H1 (cell line): ENCODE results near the gene ATXN2. TPM values are rescaled to one million over a fixed set of nuclear protein-coding genes. Genes with fewer than 3 reads are reported as not detected.

Experiments
- CTCF ChIA-PET: fragments of 300-600 bp; sonication (Branson Sonifier 250); formaldehyde crosslinking; loops from one replicate; lab custom pipeline; 2021; ENCODE audit not compliant: partially characterized antibody; lab: Charles Lee
- POLR2A ChIA-PET: fragments of 300-600 bp; sonication (Branson Sonifier 250); formaldehyde crosslinking; loops from one replicate; lab custom pipeline; 2021; ENCODE audit warnings: inconsistent platforms; ENCODE audit not compliant: partially characterized antibody; lab: Charles Lee
- DNase-seq, 2 experiments: peaks; one replicate each; pipeline versions ENCODE4 v3.0.0 to v3.0.0-alpha.2; 2010 to 2022; ENCODE audit warnings: low spot score in 2 of 2, low read depth in 1 of 2, mixed read lengths in 1 of 2
- FAIRE-seq: peaks from 2 replicates; lab custom pipeline; 2011; peaks lifted over from hg19 to GRCh38; lab: Jason Lieb, UNC
- H2AFZ ChIP-seq: 2 replicates; pipeline ENCODE4 v1.8.1; 2012; ENCODE audit warnings: low read length, inconsistent platforms
- H2AK5ac ChIP-seq: 2 replicates; pipeline ENCODE4 v1.6.1; 2013; ENCODE audit warnings: low read depth, low read length
- H2BK120ac ChIP-seq: replicated peaks from 2 replicates; pipeline ENCODE3; 2013; ENCODE audit warnings: low read depth, low read length, inconsistent platforms
- H2BK12ac ChIP-seq: 2 replicates; pipeline ENCODE4 v1.6.1; 2013; ENCODE audit warnings: low read depth, low read length
- H2BK15ac ChIP-seq: 2 replicates; pipeline ENCODE4 v1.6.1; 2013; ENCODE audit warnings: low read length
- H2BK20ac ChIP-seq: 2 replicates; pipeline ENCODE4 v1.6.1; 2013; ENCODE audit warnings: low read length
- H2BK5ac ChIP-seq: 2 replicates; pipeline ENCODE4 v1.6.1; 2013; ENCODE audit warnings: low read depth, low read length
- H3K14ac ChIP-seq: 2 replicates; pipeline ENCODE4 v1.6.1; 2013; ENCODE audit warnings: inconsistent platforms; ENCODE audit not compliant: insufficient read length
- H3K18ac ChIP-seq: 2 replicates; pipeline ENCODE4 v1.6.1; 2013; ENCODE audit warnings: low read length; ENCODE audit errors: extremely low read depth
- H3K23ac ChIP-seq: 2 replicates; pipeline ENCODE4 v1.6.1; 2013; ENCODE audit warnings: inconsistent platforms; ENCODE audit not compliant: insufficient read length
- H3K23me2 ChIP-seq: 2 replicates; pipeline ENCODE4 v1.6.1; 2013; ENCODE audit warnings: low read depth, low read length
- H3K27ac ChIP-seq: 2 replicates; pipeline ENCODE4 v1.6.1; 2011; ENCODE audit warnings: low read depth, low read length, inconsistent platforms
- H3K27me3 ChIP-seq, 4 experiments: replicated peaks in 1 of 4; 1 replicate in 1 of 4; 2 replicates in 3 of 4; pipeline versions ENCODE4 v1.6.1 to v1.8.1; 2011 to 2013; ENCODE audit warnings: low read length in 3 of 4, mild to moderate bottlenecking in 3 of 4, inconsistent platforms in 2 of 4, mixed read lengths in 2 of 4, moderate library complexity in 1 of 4; ENCODE audit not compliant: control insufficient read depth in 3 of 4, insufficient read depth in 3 of 4; ENCODE audit errors: extremely low read depth in 1 of 4
- H3K36me3 ChIP-seq, 4 experiments: 2 replicates each; pipeline versions ENCODE4 v1.6.1 to v1.8.1; 2011 to 2013; ENCODE audit warnings: mild to moderate bottlenecking in 4 of 4, low read length in 3 of 4, moderate library complexity in 2 of 4, control low read depth in 1 of 4, inconsistent platforms in 1 of 4; ENCODE audit not compliant: insufficient read depth in 4 of 4, control insufficient read depth in 2 of 4
- H3K4ac ChIP-seq: replicated peaks from 2 replicates; pipeline ENCODE3; 2013; ENCODE audit warnings: low read length, low read depth, mixed read lengths, inconsistent platforms; ENCODE audit not compliant: insufficient read length
- H3K4me1 ChIP-seq, 4 experiments: replicated peaks in 1 of 4; 1 replicate in 1 of 4; 2 replicates in 3 of 4; pipeline versions ENCODE4 v1.6.1 to v1.8.1; 2011 to 2013; ENCODE audit warnings: low read length in 3 of 4, inconsistent platforms in 2 of 4, mixed read lengths in 1 of 4; ENCODE audit not compliant: insufficient read depth in 4 of 4, control insufficient read depth in 3 of 4
- H3K4me2 ChIP-seq, 2 experiments: 2 replicates each; pipeline versions ENCODE4 v1.6.1 to v1.8.1; 2011 to 2013; ENCODE audit warnings: low read depth in 2 of 2, low read length in 2 of 2, control low read depth in 1 of 2, inconsistent platforms in 1 of 2, mild to moderate bottlenecking in 1 of 2; ENCODE audit not compliant: insufficient read depth in 1 of 2
- H3K4me3 ChIP-seq, 4 experiments: fragments of 200-600, 300-600 bp in 1 of 4; sonication (generic), shearing (Covaris generic), sonication (Bioruptor Twin) in 1 of 4; 2 replicates each; pipeline versions ENCODE4 v1.5.1 to v1.8.1; 2011 to 2016; ENCODE audit warnings: low read length in 4 of 4, low read depth in 3 of 4, control low read depth in 2 of 4, inconsistent platforms in 2 of 4, mild to moderate bottlenecking in 2 of 4, mixed read lengths in 1 of 4, moderate library complexity in 1 of 4; ENCODE audit not compliant: insufficient read depth in 2 of 4; ENCODE audit errors: extremely low read depth in 1 of 4
- H3K56ac ChIP-seq: replicated peaks from 2 replicates; pipeline ENCODE3; 2013; ENCODE audit warnings: low read depth, mild to moderate bottlenecking, mixed read lengths, low read length, inconsistent platforms; ENCODE audit not compliant: insufficient read length
- H3K79me1 ChIP-seq: 2 replicates; pipeline ENCODE4 v1.6.1; 2013; ENCODE audit warnings: low read depth, low read length, control low read depth
- H3K79me2 ChIP-seq, 2 experiments: 2 replicates each; pipeline versions ENCODE4 v1.6.1 to v1.8.1; 2012 to 2013; ENCODE audit warnings: low read length in 2 of 2, mild to moderate bottlenecking in 2 of 2, inconsistent platforms in 1 of 2; ENCODE audit not compliant: insufficient read depth in 2 of 2, control insufficient read depth in 1 of 2
- H3K9ac ChIP-seq, 4 experiments: replicated peaks in 1 of 4; 1 replicate in 1 of 4; 2 replicates in 3 of 4; pipeline versions ENCODE4 v1.6.1 to v1.8.1; 2011 to 2013; ENCODE audit warnings: low read depth in 3 of 4, low read length in 3 of 4, control low read depth in 2 of 4, mild to moderate bottlenecking in 2 of 4, moderate library complexity in 2 of 4, inconsistent platforms in 1 of 4; ENCODE audit errors: extremely low read depth in 1 of 4
- H3K9me3 ChIP-seq, 2 experiments: 2 replicates each; pipeline versions ENCODE4 v1.6.1 to v1.8.1; 2012 to 2013; ENCODE audit warnings: mild to moderate bottlenecking in 2 of 2, moderate library complexity in 2 of 2, control low read depth in 1 of 2, inconsistent platforms in 1 of 2, low read depth in 1 of 2, low read length in 1 of 2, mixed read lengths in 1 of 2; ENCODE audit not compliant: insufficient read depth in 2 of 2
- H4K20me1 ChIP-seq, 2 experiments: replicated peaks in 1 of 2; 2 replicates each; pipeline versions ENCODE3 to v1.8.1; 2011 to 2013; ENCODE audit warnings: inconsistent platforms in 2 of 2, low read length in 2 of 2, mild to moderate bottlenecking in 1 of 2; ENCODE audit not compliant: insufficient read depth in 2 of 2, control insufficient read depth in 1 of 2
- H4K5ac ChIP-seq: 2 replicates; pipeline ENCODE4 v1.6.1; 2013; ENCODE audit warnings: low read length, low read depth, mixed read lengths, inconsistent platforms; ENCODE audit not compliant: insufficient read length
- H4K8ac ChIP-seq: 2 replicates; pipeline ENCODE4 v1.8.0; 2013; ENCODE audit warnings: mild to moderate bottlenecking, moderate library complexity, low read length, inconsistent platforms; ENCODE audit not compliant: insufficient read depth; ENCODE audit errors: extremely low read depth
- H4K91ac ChIP-seq: replicated peaks from 2 replicates; pipeline ENCODE3; 2013; ENCODE audit warnings: low read length, mixed read lengths, inconsistent platforms; ENCODE audit not compliant: insufficient read length
- EP300 ChIP-seq, 2 experiments: IDR thresholded peaks; 1 replicate in 1 of 2; 2 replicates in 1 of 2; pipeline ENCODE4 v1.6.1; 2011 to 2012; ENCODE audit warnings: low read depth in 2 of 2, low read length in 2 of 2, mild to moderate bottlenecking in 2 of 2, borderline replicate concordance in 1 of 2, inconsistent platforms in 1 of 2, moderate library complexity in 1 of 2
- JUN ChIP-seq: IDR thresholded peaks from 2 replicates; pipeline ENCODE4 v1.6.1; 2011; ENCODE audit warnings: low read depth, mild to moderate bottlenecking, improper control_type of control experiment, low read length
- NRF1 ChIP-seq: IDR thresholded peaks from 2 replicates; pipeline ENCODE4 v1.6.1; 2011; ENCODE audit warnings: mild to moderate bottlenecking, low read depth, low read length, improper control_type of control experiment
- TBP ChIP-seq: IDR thresholded peaks from 2 replicates; pipeline ENCODE4 v1.6.1; 2011; ENCODE audit warnings: low read depth, low read length, improper control_type of control experiment
- WGBS, 2 experiments: shearing (Covaris generic) in 1 of 2; methylation state at CpG; one replicate each; pipeline versions ENCODE4 v1.1.6 to v1.1.7; 2013 to 2015; ENCODE audit warnings: low lambda C conversion rate in 2 of 2, mixed read lengths in 2 of 2, inconsistent platforms in 1 of 2, low coverage in 1 of 2, missing lambda C conversion rate in 1 of 2; ENCODE audit not compliant: insufficient replicate concordance in 2 of 2, insufficient coverage in 1 of 2, insufficient read length in 1 of 2; ENCODE audit errors: extremely low coverage in 1 of 2, missing lambda C conversion rate in 1 of 2; 5-methylcytosine and 5-hydroxymethylcytosine counted together
- polyA plus RNA-seq, 7 experiments: library from polyadenylated mRNA; depleted of rRNA in 3 of 7; stranded (reverse) in 5 of 7; unstranded in 2 of 7; fragments of >200 nt in 5 of 7; fragments of 200-250 nt in 2 of 7; gene quantifications; 1 replicate in 5 of 7; 2 replicates in 1 of 7; 4 replicates in 1 of 7; pipeline versions ENCODE4 v1.2.1 to v1.2.3, GENCODE V29; 2011 to 2013; ENCODE audit warnings: missing spikeins in 2 of 7, mixed read lengths in 2 of 7
- total RNA-seq: library from RNA; stranded (reverse); fragmentation: NEBNext Ultra II Directional; extraction: Animal tissue kit (Norgen Biotek cat#: 25700); gene quantifications from 2 replicates; pipeline ENCODE4 v1.2.1, GENCODE V29; 2021

Gene ATXN2
- total and polyA plus RNA-seq, 2 of the 8 experiments (the other 6 are each of a cell fraction or from before 2014, with no cell fraction given) = 46.6 to 80.7 TPM

GRCh38 chr12:111506260-111506659, 92.9 kb downstream of the ATXN2 start:
- no peak overlapping the region for H3K56ac ChIP-seq
- H3K9me3 ChIP-seq = no peaks in the 10 kb centered on the region
- TF ChIP-seq TBP = no peak
- TF ChIP-seq NRF1 = no peak
- TF ChIP-seq JUN = no peak
- TF ChIP-seq EP300 (IDR thresholded peaks at IDR 0.05; ENCODE audit: borderline replicate concordance in 1 of 2, low read depth in 2 of 2, low read length in 2 of 2) = no peak
- no peak overlapping the region for H2BK120ac ChIP-seq
- no peak overlapping the region for H3K18ac ChIP-seq
- FAIRE-seq (no peak), DNase-seq (no peak)
- H2BK5ac ChIP-seq = no peak overlapping the region
- H3K4me3 ChIP-seq = no peak overlapping the region
- no peak overlapping the region for H3K4me2 ChIP-seq
- no peak overlapping the region for H3K9ac ChIP-seq
- H4K5ac ChIP-seq = no peak overlapping the region
- no peak overlapping the region for H3K4ac ChIP-seq
- H2BK12ac ChIP-seq = no peak overlapping the region
- H2AFZ ChIP-seq = no peak overlapping the region
- CTCF ChIA-PET = interaction anchor here (1.6 kb wide), 1 partner anchor 104 kb away, joined by 4 read pairs; no protein-coding TSS in a partner anchor
- H3K79me1 ChIP-seq = no peaks in the 10 kb centered on the region
- H3K79me2 ChIP-seq = no peaks in the 10 kb centered on the region
- H3K23me2 ChIP-seq = no peaks in the 10 kb centered on the region
- H3K36me3 ChIP-seq = peaks cover 3 to 55% (median 38%) of the 10 kb centered on the region in 4 experiments; a peak in 6 of 8 replicates
- H4K20me1 ChIP-seq = no peaks in the 10 kb centered on the region
- no peak overlapping the region for H3K27ac ChIP-seq
- POLR2A ChIA-PET = no interaction called here
- no peak overlapping the region for H4K8ac ChIP-seq
- no peak overlapping the region for H4K91ac ChIP-seq
- H3K23ac ChIP-seq = no peak overlapping the region
- H2BK20ac ChIP-seq = no peak overlapping the region
- no peak overlapping the region for H2BK15ac ChIP-seq
- no peak overlapping the region for H3K14ac ChIP-seq
- no peaks in the 10 kb centered on the region for H3K27me3 ChIP-seq
- H2AK5ac ChIP-seq = no peak overlapping the region
- WGBS, 2 experiments = 90% methylated on average over 2 of the region's 2 CpGs; no CpG with 5 or more reads in 1 of the 2 experiments
- no peaks in the 10 kb centered on the region for H3K4me1 ChIP-seq
